HepG2 (cell line): Measurements from ENCODE around the gene ZNRF3. TPM values are rescaled to one million over a fixed set of nuclear protein-coding genes. Genes with fewer than 3 reads are reported as not detected.

Experiments used
- AHDC1 ChIP-seq: sonication (generic); formaldehyde crosslinking; IDR thresholded peaks from 2 replicates; pipeline ENCODE4 v1.5.1; 2020; ENCODE audit warnings: mild to moderate bottlenecking, missing genetic modification reagents, borderline replicate concordance
- CHD2 ChIP-seq: IDR thresholded peaks from 2 replicates; pipeline ENCODE4 v1.6.1; 2011; ENCODE audit warnings: low read depth, low read length, improper control_type of control experiment
- CSRNP1 ChIP-seq: sonication (generic); formaldehyde crosslinking; IDR thresholded peaks from 2 replicates; pipeline ENCODE4 v1.8.1; 2023; ENCODE audit warnings: mild to moderate bottlenecking, missing genetic modification reagents
- DPF2 ChIP-seq: sonication (generic); formaldehyde crosslinking; IDR thresholded peaks from 2 replicates; pipeline ENCODE4 v1.4.0; 2020; ENCODE audit warnings: mild to moderate bottlenecking, low read depth, missing genetic modification reagents, borderline replicate concordance
- FIP1L1 ChIP-seq: fragments of 200-400 bp; formaldehyde crosslinking; IDR thresholded peaks from 2 replicates; pipeline ENCODE4 v1.6.1; 2018; ENCODE audit warnings: low read depth, mild to moderate bottlenecking, low read length, moderate library complexity, borderline replicate concordance; ENCODE audit not compliant: insufficient read depth
- GABPA ChIP-seq, 2 experiments: IDR thresholded peaks; 2 replicates each; pipeline ENCODE4 v1.6.1; 2011 to 2016; ENCODE audit warnings: low read depth in 2 of 2, low read length in 1 of 2, missing biosample characterization in 1 of 2, missing genetic modification characterization in 1 of 2
- HHEX ChIP-seq: IDR thresholded peaks from 2 replicates; pipeline ENCODE4 v1.6.1; 2016; ENCODE audit warnings: control low read depth
- JUND ChIP-seq: sonication (generic); formaldehyde crosslinking; IDR thresholded peaks from 2 replicates; pipeline ENCODE4 v1.8.0; 2022; ENCODE audit warnings: mild to moderate bottlenecking, missing genetic modification reagents
- KDM1A ChIP-seq: IDR thresholded peaks from 2 replicates; pipeline ENCODE4 v1.6.1; 2016; ENCODE audit warnings: missing compliant biosample characterization
- MAX ChIP-seq: IDR thresholded peaks from 2 replicates; pipeline ENCODE4 v1.6.1; 2012; ENCODE audit warnings: inconsistent platforms
- NFE2 ChIP-seq: sonication (generic); formaldehyde crosslinking; IDR thresholded peaks from 2 replicates; pipeline ENCODE4 v1.4.0; 2020; ENCODE audit warnings: missing genetic modification reagents
- RELA ChIP-seq: sonication (generic); formaldehyde crosslinking; IDR thresholded peaks from 2 replicates; pipeline ENCODE4 v1.4.0; 2020; ENCODE audit warnings: missing genetic modification reagents
- TBL1XR1 ChIP-seq: fragments of 150-350 bp; IDR thresholded peaks from 2 replicates; pipeline ENCODE4 v1.6.1; 2014; ENCODE audit warnings: borderline replicate concordance, low read length; ENCODE audit not compliant: partially characterized antibody
- ZBTB3 ChIP-seq: sonication (generic); formaldehyde crosslinking; IDR thresholded peaks from 2 replicates; pipeline ENCODE4 v1.4.0; 2020; ENCODE audit warnings: low read depth, mild to moderate bottlenecking, moderate library complexity, missing genetic modification reagents, borderline replicate concordance
- ZBTB37 ChIP-seq: sonication (generic); formaldehyde crosslinking; IDR thresholded peaks from 2 replicates; pipeline ENCODE4 v1.4.0; 2020; ENCODE audit warnings: mild to moderate bottlenecking, missing genetic modification reagents
- ZNF101 ChIP-seq: sonication (generic); formaldehyde crosslinking; IDR thresholded peaks from 2 replicates; pipeline ENCODE4 v1.4.0; 2020; ENCODE audit warnings: mild to moderate bottlenecking, low read depth, missing genetic modification reagents, borderline replicate concordance
- ZNF12 ChIP-seq: sonication (generic); formaldehyde crosslinking; IDR thresholded peaks from 2 replicates; pipeline ENCODE4 v1.5.0; 2020; ENCODE audit warnings: missing genetic modification reagents
- ZNF367 ChIP-seq: sonication (generic); formaldehyde crosslinking; IDR thresholded peaks from 2 replicates; pipeline ENCODE4 v1.4.0; 2020; ENCODE audit warnings: missing genetic modification reagents, borderline replicate concordance
- polyA plus RNA-seq, 8 experiments: library from polyadenylated mRNA; depleted of rRNA in 3 of 8; stranded (reverse) in 7 of 8; unstranded in 1 of 8; fragments of >200 nt; fragmentation: Illumina TruSeq in 4 of 8; extraction: Trizol in 4 of 8; gene quantifications; 2 replicates each; pipeline versions ENCODE4 v1.2.1 to v1.2.3, GENCODE V29; 2011 to 2016; ENCODE audit warnings: low read depth in 4 of 8, missing spikeins in 1 of 8, mixed read lengths in 1 of 8; ENCODE audit not compliant: insufficient read depth in 1 of 8
- total RNA-seq, 5 experiments: library from RNA; depleted of rRNA; stranded (reverse); fragments of >200 nt; fragmentation: Illumina TruSeq; extraction: Trizol; gene quantifications; 2 replicates each; pipeline ENCODE4 v1.2.3, GENCODE V29; 2016; ENCODE audit warnings: low read depth in 1 of 5

The ZNRF3 gene
- total and polyA plus RNA-seq, 2 of the 13 experiments (the other 11 are each of a cell fraction or from before 2014, with no cell fraction given) = 20.3 to 36.7 TPM

- TF ChIP-seq ZNF12 (CRISPR knock-in tag) = peak; percentile 16; the same call in 1 of the 2 replicates
- TF ChIP-seq MAX = no peak
- 0 out of 2 replicates have a peak, but pooled peaks have one; percentile 40 for TF ChIP-seq KDM1A
- TF ChIP-seq FIP1L1 = no peak
- no peak for TF ChIP-seq TBL1XR1
- 0 out of 2 replicates have a peak, but pooled peaks have one; percentile 58 for TF ChIP-seq ZBTB3 (CRISPR knock-in tag)
- TF ChIP-seq NFE2 (CRISPR knock-in tag) = no peak
- no peak for TF ChIP-seq ZNF101 (CRISPR knock-in tag)
- TF ChIP-seq RELA = no peak
- TF ChIP-seq DPF2 (CRISPR knock-in tag) = peak; percentile 63; the same call in 1 of the 2 replicates
- TF ChIP-seq ZBTB37 (CRISPR knock-in tag) = no peak
- no peak for TF ChIP-seq GABPA (IDR thresholded peaks at IDR 0.05; ENCODE audit: low read depth, low read length)
- no peak for TF ChIP-seq GABPA (CRISPR knock-in tag; IDR thresholded peaks at IDR 0.05; ENCODE audit: low read depth)
- peak; percentile 75 for TF ChIP-seq JUND
- TF ChIP-seq CHD2 = no peak
- TF ChIP-seq HHEX (CRISPR knock-in tag) = no peak
- TF ChIP-seq AHDC1 (CRISPR knock-in tag) = peak; percentile 66; the same call in 1 of the 2 replicates
- TF ChIP-seq ZNF367 = no peak
- no peak for TF ChIP-seq CSRNP1 (CRISPR knock-in tag)
Measured at GRCh38 chr22:28978863-28979796, 95.8 kb downstream of the ZNRF3 start (continued).
